Choroid plexus epithelial cell (primary cell): ENCODE results near the gene BPIFB6.

Experiments used
- DNase-seq: peaks from one replicate; pipeline ENCODE4 v3.0.0-alpha.2; 2010; ENCODE audit warnings: low read depth
- H3K4me3 ChIP-seq: 2 replicates; pipeline ENCODE4 v1.5.1; 2011; ENCODE audit warnings: low read depth, mild to moderate bottlenecking, control low read depth, low read length, moderate library complexity
- TF ChIP-seq, protein P1 (sequence below): conservative IDR thresholded peaks from 2 replicates; pipeline ENCODE4 v1.5.1; 2011; ENCODE audit warnings: low read depth, mild to moderate bottlenecking, control low read depth, inconsistent platforms, low read length, moderate library complexity

BPIFB6 gene

DNA sequence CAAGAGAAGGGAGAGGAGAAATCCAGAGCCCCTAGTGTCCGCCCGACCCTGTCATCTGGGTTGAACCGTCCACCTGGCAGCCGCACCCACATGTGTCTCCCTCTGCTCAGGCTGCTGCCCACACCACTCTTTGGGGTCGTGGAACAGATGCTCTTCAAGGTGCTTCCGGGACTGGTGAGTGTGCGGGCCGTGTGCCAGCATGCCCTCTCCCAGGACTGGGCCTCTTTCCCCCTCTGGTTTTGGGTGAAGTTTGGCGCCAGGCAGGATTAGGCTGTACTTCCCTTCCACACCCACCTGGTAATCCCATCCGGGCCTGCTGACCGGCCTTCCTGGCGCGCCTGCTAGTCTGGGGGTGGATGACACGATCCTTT is 30.2 kb downstream of the BPIFB6 start:
- TF ChIP-seq, protein P1, sequence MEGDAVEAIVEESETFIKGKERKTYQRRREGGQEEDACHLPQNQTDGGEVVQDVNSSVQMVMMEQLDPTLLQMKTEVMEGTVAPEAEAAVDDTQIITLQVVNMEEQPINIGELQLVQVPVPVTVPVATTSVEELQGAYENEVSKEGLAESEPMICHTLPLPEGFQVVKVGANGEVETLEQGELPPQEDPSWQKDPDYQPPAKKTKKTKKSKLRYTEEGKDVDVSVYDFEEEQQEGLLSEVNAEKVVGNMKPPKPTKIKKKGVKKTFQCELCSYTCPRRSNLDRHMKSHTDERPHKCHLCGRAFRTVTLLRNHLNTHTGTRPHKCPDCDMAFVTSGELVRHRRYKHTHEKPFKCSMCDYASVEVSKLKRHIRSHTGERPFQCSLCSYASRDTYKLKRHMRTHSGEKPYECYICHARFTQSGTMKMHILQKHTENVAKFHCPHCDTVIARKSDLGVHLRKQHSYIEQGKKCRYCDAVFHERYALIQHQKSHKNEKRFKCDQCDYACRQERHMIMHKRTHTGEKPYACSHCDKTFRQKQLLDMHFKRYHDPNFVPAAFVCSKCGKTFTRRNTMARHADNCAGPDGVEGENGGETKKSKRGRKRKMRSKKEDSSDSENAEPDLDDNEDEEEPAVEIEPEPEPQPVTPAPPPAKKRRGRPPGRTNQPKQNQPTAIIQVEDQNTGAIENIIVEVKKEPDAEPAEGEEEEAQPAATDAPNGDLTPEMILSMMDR, result no peak
- DNase-seq, result no peak
- no peak overlapping the region for H3K4me3 ChIP-seq

DNA sequence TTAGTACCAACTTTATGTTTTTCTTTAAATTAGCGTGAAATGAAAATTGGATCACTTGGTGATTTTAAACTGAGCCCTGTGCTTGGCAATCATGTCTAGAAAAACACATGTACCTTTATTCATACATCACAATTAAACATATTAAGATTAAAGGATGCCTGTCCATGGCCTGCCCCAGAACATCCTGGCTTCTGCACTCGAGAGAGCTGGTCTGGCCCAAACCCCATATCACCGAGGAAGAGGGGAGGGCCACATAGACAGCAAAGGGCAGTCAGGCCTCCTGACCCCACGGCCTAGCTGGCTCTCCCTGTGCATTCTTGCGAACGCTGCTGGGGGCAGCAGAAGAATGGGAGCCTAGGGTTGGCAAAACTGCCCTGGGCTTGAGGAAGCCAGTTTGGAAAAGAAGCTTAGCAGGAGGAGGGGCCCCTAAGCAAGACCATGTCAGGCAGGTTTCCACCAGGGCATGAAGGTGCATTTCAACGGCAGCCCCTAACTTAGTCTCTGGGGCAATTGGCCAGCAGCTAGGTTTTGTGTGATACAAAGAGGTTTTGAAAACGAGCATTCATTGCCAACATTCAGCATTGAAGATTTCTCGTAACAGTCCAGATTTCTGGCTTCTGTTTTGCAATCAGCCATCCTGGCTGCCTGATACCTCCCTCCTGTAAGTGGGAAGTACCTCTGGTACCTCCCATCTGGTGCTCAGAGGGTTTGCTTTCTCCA is 30.8 kb downstream of the BPIFB6 start:
- TF ChIP-seq, protein P1, result no peak
- no peak for DNase-seq

DNA sequence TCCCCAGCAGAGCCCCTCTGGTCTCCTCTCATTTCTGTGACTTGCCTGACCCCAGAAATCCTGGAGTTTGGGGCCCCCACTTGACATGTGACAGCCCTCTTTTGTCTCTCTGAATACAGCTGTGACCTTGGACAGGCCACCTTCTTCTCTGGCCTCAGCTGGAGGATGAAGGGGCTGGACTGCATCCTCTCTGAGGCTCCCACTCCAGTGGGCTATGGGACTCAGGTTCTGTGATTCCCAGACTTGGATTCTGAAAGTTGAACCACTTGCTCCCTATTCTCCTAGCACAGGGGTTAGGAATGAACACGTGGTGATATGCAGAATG is 31.3 kb downstream of the BPIFB6 start:
- TF ChIP-seq, protein P1, result no peak
- H3K4me3 ChIP-seq, result no peak overlapping the region
- DNase-seq, result no peak

More for the DNA sequence above, 30.8 kb downstream of the BPIFB6 start:
- H3K4me3 ChIP-seq, result no peak overlapping the region

DNA sequence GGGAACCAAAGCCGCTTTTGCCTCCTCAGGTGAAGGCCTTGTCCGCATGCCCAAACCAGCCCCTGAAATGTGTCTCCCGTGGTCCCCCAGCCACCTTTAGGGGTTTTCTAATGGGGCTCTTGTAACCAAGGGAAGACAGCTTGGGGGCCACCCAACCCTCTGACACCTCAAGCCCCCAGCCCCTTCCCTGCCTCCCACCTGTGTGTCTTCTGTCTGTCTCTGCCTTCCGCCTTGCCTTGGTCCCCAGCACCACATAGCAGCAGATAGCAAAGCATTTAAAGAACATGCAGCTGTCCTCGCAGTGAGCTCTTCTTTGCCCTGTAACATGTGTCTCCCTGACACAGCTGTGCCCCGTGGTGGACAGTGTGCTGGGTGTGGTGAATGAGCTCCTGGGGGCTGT is 31.8 kb downstream of the BPIFB6 start:
- TF ChIP-seq, protein P1, result no peak
- H3K4me3 ChIP-seq, result no peak overlapping the region
- no peak for DNase-seq

DNA sequence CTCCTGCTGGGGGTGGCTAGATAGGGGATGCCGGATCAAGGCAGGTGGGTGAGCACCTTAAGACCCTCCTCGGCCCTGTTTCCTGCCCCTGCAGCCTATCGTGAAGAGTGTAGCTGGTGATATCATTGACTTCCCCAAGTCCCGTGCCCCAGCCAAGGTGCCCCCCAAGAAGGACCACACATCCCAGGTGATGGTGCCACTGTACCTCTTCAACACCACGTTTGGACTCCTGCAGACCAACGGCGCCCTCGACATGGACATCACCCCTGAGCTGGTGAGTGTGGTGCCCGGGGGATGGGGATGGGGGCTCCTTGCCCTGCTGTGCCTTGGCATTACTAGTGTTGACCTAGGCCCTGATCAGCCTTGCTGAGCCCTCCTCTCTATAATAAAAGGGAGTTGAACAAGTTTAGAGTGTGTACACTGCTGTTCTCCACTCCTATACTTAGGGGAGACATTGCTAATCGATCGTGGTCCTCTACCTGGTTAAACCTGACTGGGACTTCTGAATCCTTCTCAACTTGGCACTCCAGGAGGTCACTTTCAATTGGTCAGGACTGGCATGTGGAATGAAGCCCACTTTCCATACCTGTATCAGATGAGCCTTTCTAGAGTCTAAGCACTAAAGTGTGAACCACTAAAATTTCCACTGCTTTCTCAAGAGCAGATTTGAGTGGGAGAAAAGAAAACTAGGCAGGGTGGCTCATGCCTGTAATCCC is 33.3 kb downstream of the BPIFB6 start:
- TF ChIP-seq, protein P1, result no peak
- DNase-seq, result no peak
- no peak overlapping the region for H3K4me3 ChIP-seq

DNA sequence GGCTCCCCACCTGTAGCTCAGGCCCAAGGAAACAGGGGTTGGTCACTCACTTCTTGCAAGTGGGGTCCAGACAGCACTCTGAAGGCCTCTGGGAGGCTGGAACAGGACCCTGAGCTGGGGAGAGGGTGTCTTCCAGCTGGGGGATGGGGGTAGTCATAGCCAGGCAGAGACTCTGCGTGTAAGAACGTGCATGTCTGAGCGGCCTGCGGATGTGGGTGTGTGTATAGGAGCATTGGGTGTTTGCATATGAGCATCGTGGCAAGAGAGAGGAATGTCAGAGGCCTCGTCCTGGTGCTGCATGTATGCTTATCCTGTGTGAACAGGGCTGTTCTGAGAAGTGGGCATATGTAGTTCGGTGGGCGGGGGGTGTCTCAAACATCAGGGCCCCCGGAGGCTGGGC is 34.3 kb downstream of the BPIFB6 start:
- DNase-seq, result no peak
- TF ChIP-seq, protein P1, result no peak
- H3K4me3 ChIP-seq, result no peak overlapping the region

DNA sequence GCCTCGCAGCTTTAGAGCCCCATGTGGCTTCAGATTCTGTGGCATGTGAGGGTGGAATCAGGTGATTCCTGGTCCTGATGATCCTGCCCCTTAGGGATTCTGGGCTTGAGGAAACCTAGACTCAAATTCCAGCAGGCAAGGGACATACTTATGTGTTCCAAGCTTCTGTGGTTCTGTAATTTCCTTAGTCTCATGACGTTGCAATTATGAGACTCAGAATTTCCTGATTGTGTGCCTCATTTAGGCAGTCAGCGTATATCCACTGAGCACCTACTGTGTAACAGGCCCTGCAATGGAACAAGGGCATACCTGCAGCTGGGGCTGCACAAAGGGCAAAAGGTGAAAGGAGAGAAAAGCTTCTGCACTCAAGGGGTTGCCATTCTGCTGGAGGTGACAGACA is 36.4 kb downstream of the BPIFB6 start:
- no peak for DNase-seq
- TF ChIP-seq, protein P1, result no peak
- no peak overlapping the region for H3K4me3 ChIP-seq
